GM19468 (cell line): ENCODE results near the gene XXYLT1.
"Not testable (repeated sequence)": the region's sequence is repeated elsewhere in the genome, so short reads cannot be mapped to it uniquely, and the experiment has no call there.

Experiments used
- ATAC-seq: cut with Tn5 transposase; IDR thresholded peaks from one replicate; pipeline ENCODE4 v1.9.1; 2021; ENCODE audit warnings: mild to moderate bottlenecking, moderate library complexity, moderate number of reproducible peaks; ENCODE audit not compliant: unreplicated experiment; ENCODE audit errors: extremely low read depth

Gene XXYLT1

GRCh38 chr3:195117978-195118581 is 152.9 kb downstream of the XXYLT1 start:
- ATAC-seq = no peak

- no peak for ATAC-seq
Observed at GRCh38 chr3:195116407-195117185, 154.4 kb downstream of the XXYLT1 start.

- no peak for ATAC-seq
Observed at GRCh38 chr3:195115600-195116406, 155.2 kb downstream of the XXYLT1 start.

- ATAC-seq = no peak
Observed at GRCh38 chr3:195114786-195115599, 156.0 kb downstream of the XXYLT1 start.

- ATAC-seq = no peak
Observed at GRCh38 chr3:195113536-195114425, 157.2 kb downstream of the XXYLT1 start.

GRCh38 chr3:195113048-195113447 is 157.9 kb downstream of the XXYLT1 start:
- no peak for ATAC-seq

- no peak for ATAC-seq
Observed at GRCh38 chr3:195112361-195112791, 158.6 kb downstream of the XXYLT1 start.

GRCh38 chr3:195111766-195112165 is 159.2 kb downstream of the XXYLT1 start:
- ATAC-seq = no peak

GRCh38 chr3:195111319-195111705 is 159.6 kb downstream of the XXYLT1 start:
- no peak for ATAC-seq

- ATAC-seq = no peak
Observed at GRCh38 chr3:195110647-195111318, 160.2 kb downstream of the XXYLT1 start.

- no peak for ATAC-seq
Observed at GRCh38 chr3:195109098-195109657, 161.8 kb downstream of the XXYLT1 start.

GRCh38 chr3:195107593-195107992 is 163.4 kb downstream of the XXYLT1 start:
- no peak for ATAC-seq

- ATAC-seq = not testable (repeated sequence)
Observed at GRCh38 chr3:195107031-195107430, 163.9 kb downstream of the XXYLT1 start.

GRCh38 chr3:195106418-195106906 is 164.5 kb downstream of the XXYLT1 start:
- ATAC-seq = no peak

GRCh38 chr3:195105841-195106417 is 165.0 kb downstream of the XXYLT1 start:
- no peak for ATAC-seq

GRCh38 chr3:195105389-195105788 is 165.6 kb downstream of the XXYLT1 start:
- ATAC-seq = no peak

- ATAC-seq = no peak
Observed at GRCh38 chr3:195104340-195104739, 166.6 kb downstream of the XXYLT1 start.

GRCh38 chr3:195103623-195104022 is 167.3 kb downstream of the XXYLT1 start:
- ATAC-seq = no peak
